T-cell (primary cell): Measurements from ENCODE around the gene ABTB2. TPM values are rescaled to one million over a fixed set of nuclear protein-coding genes. Genes with fewer than 3 reads are reported as not detected.

Experiments used
- ATAC-seq, 4 experiments: fragments of 200-7000 bp in 3 of 4; fragments of 150-1000 bp in 1 of 4; cut with Tn5 transposase; replicated peaks in 1 of 4; 1 replicate in 3 of 4; 2 replicates in 1 of 4; pipeline ENCODE4 v1.10.0; 2021; ENCODE audit warnings: moderate library complexity in 3 of 4, mild to moderate bottlenecking in 2 of 4, moderate number of reproducible peaks in 1 of 4
- CTCF ChIA-PET, 2 donors: fragments of 300-600 bp; sonication (Branson Sonifier 250); formaldehyde crosslinking; loops; one replicate each; lab custom pipeline; 2022; ENCODE audit warnings: antibody characterized with exemption in 2 of 2; lab: Charles Lee
- POLR2A ChIA-PET, 2 donors: fragments of 300-600 bp; sonication (Branson Sonifier 250); formaldehyde crosslinking; loops; one replicate each; lab custom pipeline; 2022; ENCODE audit warnings: antibody characterized with exemption in 2 of 2; lab: Charles Lee
- DNase-seq, 35 experiments: peaks; one replicate each; pipeline versions ENCODE4 v3.0.0 to v3.0.0-alpha.2; 2013 to 2023
- H3K27ac ChIP-seq: one replicate; pipeline ENCODE4 v1.5.1; 2013; ENCODE audit warnings: low read length
- H3K27me3 ChIP-seq, 2 experiments: replicated peaks in 1 of 2; 1 replicate in 1 of 2; 2 replicates in 1 of 2; pipeline versions ENCODE4 v1.6.1 to v1.7.0; 2013; ENCODE audit warnings: low read length in 1 of 2, mixed read lengths in 1 of 2; ENCODE audit not compliant: control insufficient read depth in 2 of 2, insufficient read depth in 2 of 2; ENCODE audit errors: extremely low read depth in 1 of 2
- H3K36me3 ChIP-seq, 2 donors: 1 replicate in 1 of 2; 2 replicates in 1 of 2; pipeline versions ENCODE4 v1.6.1 to v1.7.0; 2013; ENCODE audit warnings: low read length in 1 of 2; ENCODE audit not compliant: control insufficient read depth in 2 of 2, insufficient read depth in 1 of 2; ENCODE audit errors: extremely low read depth in 1 of 2
- H3K4me1 ChIP-seq, 2 experiments: 1 replicate in 1 of 2; 2 replicates in 1 of 2; pipeline versions ENCODE4 v1.6.1 to v1.7.0; 2013; ENCODE audit warnings: low read length in 2 of 2, mixed read lengths in 1 of 2; ENCODE audit not compliant: insufficient read depth in 2 of 2, control insufficient read depth in 1 of 2; ENCODE audit errors: extremely low read depth in 1 of 2
- H3K4me3 ChIP-seq, 2 donors: 1 replicate in 1 of 2; 2 replicates in 1 of 2; pipeline versions ENCODE4 v1.5.1 to v1.7.0; 2013; ENCODE audit warnings: mild to moderate bottlenecking in 2 of 2, low read length in 1 of 2, moderate library complexity in 1 of 2; ENCODE audit not compliant: control insufficient read depth in 1 of 2; ENCODE audit errors: extremely low read depth in 1 of 2
- H3K9me3 ChIP-seq: 2 replicates; pipeline ENCODE4 v1.7.0; 2013
- H3K27ac Mint-ChIP-seq, 2 donors: one replicate each; pipeline ENCODE4 v1.8.0; 2020 to 2021; ENCODE audit warnings: mild to moderate bottlenecking in 2 of 2, mixed read lengths in 2 of 2
- H3K27me3 Mint-ChIP-seq, 2 donors: one replicate each; pipeline ENCODE4 v1.8.0; 2021 to 2022; ENCODE audit warnings: mixed read lengths in 2 of 2
- H3K36me3 Mint-ChIP-seq: one replicate; pipeline ENCODE4 v1.8.0; 2021; ENCODE audit warnings: mixed read lengths
- H3K4me1 Mint-ChIP-seq, 3 donors: one replicate each; pipeline ENCODE4 v1.8.0; 2020 to 2022; ENCODE audit warnings: mixed read lengths in 3 of 3, mild to moderate bottlenecking in 1 of 3
- H3K4me3 Mint-ChIP-seq, 3 donors: one replicate each; pipeline ENCODE4 v1.8.0; 2020 to 2022; ENCODE audit warnings: mild to moderate bottlenecking in 3 of 3, mixed read lengths in 3 of 3, moderate library complexity in 3 of 3
- H3K9me3 Mint-ChIP-seq, 3 donors: one replicate each; pipeline ENCODE4 v1.8.0; 2020 to 2022; ENCODE audit warnings: mixed read lengths in 3 of 3
- WGBS: methylation state at CpG from one replicate; pipeline ENCODE4 v1.1.5; 2013; ENCODE audit warnings: missing lambda C conversion rate; ENCODE audit not compliant: insufficient coverage; 5-methylcytosine and 5-hydroxymethylcytosine counted together
- total RNA-seq, 35 experiments: library from RNA in 6 of 35; stranded (reverse) in 6 of 35; fragments of 120-200 nt in 1 of 35; gene quantifications; one replicate each; pipeline versions ENCODE4 v1.2.1 to v1.2.4 and lab custom pipeline; 2013 to 2026

The ABTB2 gene
- total RNA-seq, 5 donors from 2014 or later (not counting 1 experiment from before 2014, with no cell fraction given), result 0.50 to 0.93 (median 0.82) TPM

DNA sequence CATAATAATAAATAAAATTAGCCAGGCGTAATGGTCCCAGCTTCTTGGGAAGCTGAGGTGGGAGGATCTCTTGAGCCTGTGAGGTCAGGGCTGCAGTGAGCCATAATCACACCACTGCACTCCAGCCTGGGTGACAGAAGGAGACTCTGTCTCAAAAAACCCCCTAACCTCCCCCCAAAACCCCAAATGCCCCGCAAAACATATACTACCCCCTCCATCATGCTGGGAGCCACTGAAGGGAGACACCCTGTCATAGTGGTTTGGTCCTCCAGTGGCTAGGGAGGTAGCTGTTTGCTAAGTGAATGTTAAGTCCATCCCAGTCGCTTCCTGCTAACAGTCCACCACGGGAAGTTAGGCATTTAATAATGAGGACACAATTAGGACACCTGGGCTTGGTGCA, 125.0 kb downstream of the ABTB2 start:
- peaks cover 16 to 29% (median 23%) of the 10 kb centered on the region in 3 donors for H3K4me1 Mint-ChIP-seq
- H3K4me3 Mint-ChIP-seq, result no peak overlapping the region
- Histone ChIP-seq H3K4me1 (peaks cover 5 to 17% of the 10 kb centered on the region in 2 experiments), H3K36me3 (no peaks in the 10 kb centered on the region), H3K9me3 (no peaks in the 10 kb centered on the region), H3K27ac (no peak overlapping the region), H3K4me3 (no peak overlapping the region), H3K27me3 (peaks cover 0 to 12% of the 10 kb centered on the region in 2 experiments)
- WGBS, result no CpG with 5 or more reads among the region's 4 CpGs
- no peak overlapping the region for H3K27ac Mint-ChIP-seq
- ATAC-seq (no peak), DNase-seq (no peak)
- H3K36me3 Mint-ChIP-seq, result no peaks in the 10 kb centered on the region
- peaks cover 0 to 4% of the 10 kb centered on the region in 2 donors for H3K27me3 Mint-ChIP-seq
- POLR2A ChIA-PET, result interaction anchor here in 1 of 2 donors (0.6 kb wide), 1 partner anchor 30 kb away, joined by 3 read pairs; no protein-coding TSS in a partner anchor
- CTCF ChIA-PET, result interaction anchor here (0.7 to 1.7 kb wide), 2 partner anchors 15 to 1407 kb away, joined by 6 to 7 read pairs; no protein-coding TSS in a partner anchor
- H3K9me3 Mint-ChIP-seq, result no peaks in the 10 kb centered on the region

DNA sequence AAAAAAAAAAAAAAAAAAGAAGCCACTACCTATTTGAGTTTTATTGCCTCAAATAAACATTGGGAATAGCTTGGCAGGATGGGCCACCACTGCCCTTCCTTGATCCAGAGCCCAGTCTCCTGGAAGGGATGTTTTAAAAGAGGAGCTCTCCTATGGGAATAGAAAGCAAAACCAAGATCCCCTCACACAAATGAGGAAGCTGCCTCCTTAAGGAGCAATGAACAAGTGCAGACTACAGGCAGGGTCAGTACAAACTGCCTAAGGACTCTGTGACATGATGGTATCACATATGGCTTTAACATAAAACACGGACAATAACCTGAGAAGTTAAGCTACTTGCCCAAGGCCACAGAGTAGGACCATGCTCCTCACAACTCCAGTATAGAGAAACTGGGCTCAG, 131.6 kb downstream of the ABTB2 start:
- H3K27ac ChIP-seq, result no peak overlapping the region
- ChIA-PET CTCF (no interaction called here), POLR2A (no interaction called here)
- Mint-ChIP-seq H3K9me3 (no peaks in the 10 kb centered on the region), H3K36me3 (no peaks in the 10 kb centered on the region), H3K27me3 (peaks cover 4 to 5% of the 10 kb centered on the region in 2 donors), H3K27ac (no peak overlapping the region), H3K4me1 (no peaks in the 10 kb centered on the region), H3K4me3 (no peak overlapping the region)
- no peaks in the 10 kb centered on the region for H3K4me1 ChIP-seq
- ATAC-seq (no peak), DNase-seq (no peak)
- H3K27me3 ChIP-seq, result peaks cover 0 to 12% of the 10 kb centered on the region in 2 experiments
- no peaks in the 10 kb centered on the region for H3K36me3 ChIP-seq
- H3K9me3 ChIP-seq, result no peaks in the 10 kb centered on the region
- H3K4me3 ChIP-seq, result no peak overlapping the region
- 43% methylated on average over 1 of the region's 1 CpG for WGBS

DNA sequence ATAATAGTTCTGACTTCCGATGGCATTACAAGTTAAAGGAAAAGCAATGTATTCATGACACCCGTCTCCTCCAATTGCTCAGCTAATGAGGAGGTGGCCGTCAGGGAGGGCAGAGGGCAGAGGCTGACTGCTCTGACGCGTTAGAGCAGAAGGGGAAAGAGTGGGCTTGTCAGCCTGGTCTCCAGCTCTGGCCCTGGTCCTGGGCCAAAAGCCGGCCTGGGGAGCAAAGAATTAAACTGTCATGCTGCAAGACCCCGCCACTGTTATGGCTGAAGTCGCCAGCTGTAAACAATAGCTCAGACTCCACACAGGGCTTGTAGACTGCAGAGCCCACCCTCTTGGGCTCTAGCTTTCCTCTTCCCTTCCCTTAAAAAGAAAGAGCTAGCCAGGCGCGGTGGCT, 132.7 kb downstream of the ABTB2 start:
- ChIA-PET POLR2A (no interaction called here), CTCF (interaction anchor here in 1 of 2 donors (0.6 kb wide), 1 partner anchor 24 kb away, joined by 3 read pairs; no protein-coding TSS in a partner anchor)

DNA sequence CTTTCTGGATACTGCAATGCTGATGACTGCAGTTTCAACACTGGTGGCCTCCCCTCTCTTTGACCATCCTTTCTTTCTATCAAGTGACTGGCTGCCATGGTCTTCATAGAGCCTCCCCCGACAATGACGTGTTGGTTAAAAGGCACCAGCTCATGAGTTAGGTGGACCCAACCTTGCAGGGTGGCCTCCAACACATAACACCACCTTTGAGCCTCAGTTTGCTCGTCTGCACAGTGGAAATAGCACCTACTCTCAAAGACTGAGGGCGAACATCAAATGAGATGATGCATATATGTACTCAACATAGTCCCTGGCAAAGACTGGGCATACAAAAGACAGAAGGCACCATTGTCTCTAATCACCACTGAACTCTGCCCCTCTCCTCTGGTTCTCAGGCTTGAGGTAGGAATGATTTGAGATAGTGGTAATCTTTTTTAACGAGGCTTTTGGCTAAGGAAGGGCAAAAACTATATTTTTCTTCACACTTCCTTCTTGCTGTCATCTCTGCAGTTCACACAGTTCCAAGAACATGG, 133.3 kb downstream of the ABTB2 start:
- Mint-ChIP-seq H3K27me3 (peaks cover 4 to 5% of the 10 kb centered on the region in 2 donors), H3K9me3 (no peaks in the 10 kb centered on the region), H3K4me1 (no peaks in the 10 kb centered on the region), H3K36me3 (no peaks in the 10 kb centered on the region), H3K4me3 (no peak overlapping the region), H3K27ac (no peak overlapping the region)
- Histone ChIP-seq H3K27me3 (peaks cover 0 to 10% of the 10 kb centered on the region in 2 experiments), H3K4me1 (no peaks in the 10 kb centered on the region), H3K4me3 (no peak overlapping the region), H3K9me3 (no peaks in the 10 kb centered on the region), H3K36me3 (no peaks in the 10 kb centered on the region), H3K27ac (no peak overlapping the region)
- CTCF ChIA-PET, result interaction anchor here in 1 of 2 donors (0.6 kb wide), 1 partner anchor 25 kb away, joined by 3 read pairs; no protein-coding TSS in a partner anchor
- POLR2A ChIA-PET, result no interaction called here
- 87% methylated on average over 3 of the region's 5 CpGs for WGBS
- ATAC-seq (no peak), DNase-seq (no peak)

More for the DNA sequence above, 132.7 kb downstream of the ABTB2 start:
- Histone ChIP-seq H3K27ac (no peak overlapping the region), H3K27me3 (peaks cover 0 to 10% of the 10 kb centered on the region in 2 experiments), H3K9me3 (no peaks in the 10 kb centered on the region), H3K36me3 (no peaks in the 10 kb centered on the region), H3K4me3 (no peak overlapping the region), H3K4me1 (no peaks in the 10 kb centered on the region)
- Mint-ChIP-seq H3K27ac (no peak overlapping the region), H3K27me3 (peaks cover 4 to 5% of the 10 kb centered on the region in 2 donors), H3K4me3 (no peak overlapping the region), H3K9me3 (no peaks in the 10 kb centered on the region), H3K36me3 (no peaks in the 10 kb centered on the region), H3K4me1 (no peaks in the 10 kb centered on the region)
- DNase-seq, result no peak
- ATAC-seq, result no peak
- 98% methylated on average over 8 of the region's 10 CpGs for WGBS

DNA sequence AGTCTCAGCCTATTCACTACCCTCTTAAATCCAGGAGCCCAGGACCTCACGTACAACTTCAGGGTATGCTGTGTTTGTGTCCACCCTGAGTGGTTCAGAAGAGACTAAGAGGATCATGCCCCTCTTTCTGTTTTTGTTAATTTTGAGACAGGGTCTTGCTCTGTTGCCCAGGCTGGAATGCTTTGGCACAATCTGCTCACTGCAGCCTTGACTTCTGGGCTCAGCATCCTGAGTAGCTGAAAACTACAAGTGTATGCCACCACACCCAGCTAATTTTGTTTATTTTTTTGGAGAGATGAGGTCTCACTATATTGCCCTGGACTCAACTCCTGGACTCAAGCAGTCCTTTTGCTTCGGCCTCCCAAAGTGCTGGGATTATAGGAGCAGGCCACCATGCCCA, 133.9 kb downstream of the ABTB2 start:
- peaks cover 0 to 10% of the 10 kb centered on the region in 2 experiments for H3K27me3 ChIP-seq
- H3K4me3 Mint-ChIP-seq, result no peak overlapping the region

DNA sequence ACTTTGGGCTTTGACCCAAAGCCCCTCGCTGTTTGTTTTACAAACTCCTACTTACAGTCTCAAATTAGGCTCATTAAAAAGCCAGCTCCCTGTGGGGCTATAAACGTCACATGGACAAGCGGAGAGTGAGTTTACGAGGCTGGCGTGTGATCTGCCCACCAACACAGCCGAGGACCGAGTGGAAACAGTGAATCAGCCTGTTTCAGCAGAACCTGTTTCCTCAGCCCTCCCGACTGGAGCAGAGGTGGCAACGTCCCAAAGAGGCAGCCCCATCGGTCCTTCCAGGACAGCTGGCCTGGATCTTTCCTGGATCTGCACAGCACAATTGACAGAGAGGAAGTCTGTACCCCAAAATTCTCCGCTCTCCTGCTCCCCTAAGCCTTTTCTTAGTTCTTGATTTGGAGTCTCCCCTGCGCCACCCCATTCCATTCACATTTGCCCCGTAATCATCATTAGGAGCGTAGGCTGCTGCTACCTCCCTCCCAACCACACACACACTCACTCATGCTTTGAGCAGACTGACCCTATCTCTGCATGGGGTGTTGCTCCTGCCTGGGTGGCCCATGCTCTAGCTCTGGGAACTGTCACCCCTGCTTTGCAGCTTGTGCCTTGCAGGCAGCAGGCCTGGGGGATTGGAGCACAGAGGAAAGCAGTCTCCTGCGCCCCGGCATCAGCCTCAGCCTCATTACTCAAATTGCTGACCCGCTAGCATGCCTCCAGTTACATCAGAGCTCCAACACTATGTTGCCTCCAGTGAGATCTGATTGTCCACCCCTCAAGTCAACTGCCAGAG, 134.6 kb downstream of the ABTB2 start:
- Histone ChIP-seq H3K4me3 (no peak overlapping the region), H3K27me3 (peaks cover 0 to 10% of the 10 kb centered on the region in 2 experiments), H3K27ac (no peak overlapping the region), H3K4me1 (no peaks in the 10 kb centered on the region), H3K36me3 (no peaks in the 10 kb centered on the region), H3K9me3 (no peaks in the 10 kb centered on the region)
- ChIA-PET POLR2A (interaction anchor here in 1 of 2 donors (0.5 kb wide), 1 partner anchor 379 kb away, joined by 4 read pairs; no protein-coding TSS in a partner anchor), CTCF (interaction anchor here in 1 of 2 donors (0.6 kb wide), 1 partner anchor 228 kb away, joined by 4 read pairs; no protein-coding TSS in a partner anchor)
- no peaks in the 10 kb centered on the region for H3K9me3 Mint-ChIP-seq
- peaks cover 5 to 7% of the 10 kb centered on the region in 2 donors for H3K27me3 Mint-ChIP-seq
- ATAC-seq (no peak), DNase-seq (no peak)
- 90% methylated on average over 16 of the region's 17 CpGs for WGBS
- no peaks in the 10 kb centered on the region for H3K36me3 Mint-ChIP-seq
- no peaks in the 10 kb centered on the region for H3K4me1 Mint-ChIP-seq
- no peak overlapping the region for H3K4me3 Mint-ChIP-seq
- H3K27ac Mint-ChIP-seq, result no peak overlapping the region

More for the DNA sequence above, 133.9 kb downstream of the ABTB2 start:
- Mint-ChIP-seq H3K4me1 (no peaks in the 10 kb centered on the region), H3K9me3 (no peaks in the 10 kb centered on the region), H3K36me3 (no peaks in the 10 kb centered on the region), H3K27me3 (peaks cover 4 to 5% of the 10 kb centered on the region in 2 donors), H3K27ac (no peak overlapping the region)
- H3K4me1 ChIP-seq, result no peaks in the 10 kb centered on the region
- H3K9me3 ChIP-seq, result no peaks in the 10 kb centered on the region
- H3K27ac ChIP-seq, result no peak overlapping the region
- ATAC-seq (no peak), DNase-seq (no peak)
- no peak overlapping the region for H3K4me3 ChIP-seq
- POLR2A ChIA-PET, result no interaction called here
- H3K36me3 ChIP-seq, result no peaks in the 10 kb centered on the region
- WGBS, result 88% methylated on average over 1 of the region's 2 CpGs
- CTCF ChIA-PET, result interaction anchor here in 1 of 2 donors (0.6 kb wide), 1 partner anchor 229 kb away, joined by 4 read pairs; no protein-coding TSS in a partner anchor
